Testis (tissue), 3 donors: ENCODE measurements around the gene CAMKMT. TPM values are rescaled to one million over a fixed set of nuclear protein-coding genes. Genes with fewer than 3 reads are reported as not detected.

ENCODE experiments used
- DNase-seq: peaks from one replicate; pipeline ENCODE4 v3.0.0-alpha.2; 2019
- H3K27ac ChIP-seq, 2 donors: fragments of 200-600 bp; sonication (generic); one replicate each; pipeline ENCODE4 v1.5.1; 2019
- H3K27me3 ChIP-seq: fragments of 200-600 bp; sonication (generic); one replicate; pipeline ENCODE4 v1.5.1; 2019
- H3K36me3 ChIP-seq: fragments of 200-600 bp; sonication (generic); one replicate; pipeline ENCODE4 v1.5.1; 2017; ENCODE audit warnings: low read depth; ENCODE audit errors: missing control alignments
- H3K4me1 ChIP-seq: fragments of 200-600 bp; sonication (generic); one replicate; pipeline ENCODE4 v1.5.1; 2019
- H3K4me3 ChIP-seq, 2 donors: fragments of 200-600 bp; sonication (generic); one replicate each; pipeline ENCODE4 v1.5.1; 2017 to 2019
- H3K9me3 ChIP-seq: fragments of 200-600 bp; sonication (generic); one replicate; pipeline ENCODE4 v1.5.1; 2017
- POLR2A ChIP-seq: fragments of 450-650 bp; IDR thresholded peaks from one replicate; pipeline ENCODE4 v1.6.1; 2017; ENCODE audit warnings: antibody characterized with exemption, mild to moderate bottlenecking, moderate library complexity
- WGBS, 2 donors: methylation state at CpG; one replicate each; pipeline ENCODE4 v1.1.5; 2018; 5-methylcytosine and 5-hydroxymethylcytosine counted together
- intact Hi-C: fragments of 100-400 bp; cut with DNase I; formaldehyde crosslinking; loops from one replicate; pipeline ENCODE4 v1.15.1; 2023; ENCODE audit warnings: low total_unique reads
- polyA plus RNA-seq: library from polyadenylated mRNA; stranded (reverse); fragments of 350-450 nt; fragmentation: Illumina TruSeq; extraction: RNeasy Lipid Tissue Mini Kit (QIAGEN cat#74804); gene quantifications from one replicate; pipeline ENCODE4 v1.2.3, GENCODE V29; 2014; ENCODE audit warnings: low read depth, low replicate concordance; ENCODE audit not compliant: insufficient read depth
- total RNA-seq, 2 donors: library from RNA; depleted of rRNA; stranded (reverse); fragments of >200 nt; gene quantifications; one replicate each; pipeline ENCODE4 v1.2.3, GENCODE V29; 2016
- TF ChIP-seq, protein P1 (sequence below), 3 experiments: fragments of 450-650 bp in 2 of 3; fragments of 200-600 bp in 1 of 3; sonication (generic) in 1 of 3; IDR thresholded peaks; one replicate each; pipeline ENCODE4 v1.5.1; 2016 to 2019; ENCODE audit warnings: antibody characterized with exemption in 3 of 3, mild to moderate bottlenecking in 2 of 3, moderate library complexity in 1 of 3

Gene CAMKMT
- total and polyA plus RNA-seq, 3 donors from 2014 or later: 15.9 to 21.2 (median 18.5) TPM

DNA sequence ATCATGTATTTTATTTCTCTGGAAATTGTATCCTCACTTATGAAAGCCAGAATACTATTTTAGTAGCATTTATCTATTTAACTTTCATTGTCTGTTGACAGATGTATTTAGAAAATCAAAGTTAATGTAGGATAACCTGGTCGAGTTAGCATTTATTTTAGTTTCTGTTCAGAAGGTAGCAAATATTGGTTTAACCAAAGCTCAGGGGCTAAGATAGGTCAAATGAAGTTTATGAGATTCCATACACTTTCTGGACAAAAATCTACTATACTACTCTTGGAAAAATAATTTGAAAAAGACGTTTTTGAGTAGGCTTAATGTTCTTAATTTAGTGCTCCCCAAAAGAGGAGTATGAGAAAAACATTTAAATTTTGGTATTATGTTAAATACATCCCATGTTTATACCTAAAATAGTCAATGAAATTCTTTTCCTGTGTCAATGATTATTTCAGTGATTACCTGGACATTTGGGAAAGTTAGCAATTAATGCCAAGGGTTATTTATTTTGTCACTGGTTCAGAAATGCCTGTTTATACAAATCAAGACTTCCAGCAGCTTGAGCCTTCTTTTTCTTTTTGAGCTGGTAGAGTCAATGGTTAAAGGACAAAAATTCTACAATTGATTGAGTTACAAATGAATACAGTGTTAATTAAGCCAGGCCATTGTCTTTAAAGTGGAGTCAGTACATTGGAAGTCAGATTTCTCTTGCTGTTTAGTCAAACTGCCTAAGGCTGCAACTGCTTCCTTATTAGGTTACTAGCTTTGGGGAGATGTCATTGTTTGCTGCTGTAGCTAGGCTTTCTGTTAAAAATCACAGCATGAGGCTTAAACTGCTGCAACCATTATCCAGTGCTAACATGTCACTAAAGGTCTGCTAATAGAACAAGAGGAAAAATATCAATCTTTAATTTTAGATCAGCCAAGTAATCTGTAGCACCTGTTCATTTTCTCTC is 182.3 kb downstream of the CAMKMT start:
- Histone ChIP-seq H3K36me3 (no peaks in the 10 kb centered on the region), H3K27ac (no peak overlapping the region), H3K4me3 (no peak overlapping the region), H3K9me3 (no peaks in the 10 kb centered on the region), H3K27me3 (no peaks in the 10 kb centered on the region), H3K4me1 (no peaks in the 10 kb centered on the region)
- TF ChIP-seq, protein P1, sequence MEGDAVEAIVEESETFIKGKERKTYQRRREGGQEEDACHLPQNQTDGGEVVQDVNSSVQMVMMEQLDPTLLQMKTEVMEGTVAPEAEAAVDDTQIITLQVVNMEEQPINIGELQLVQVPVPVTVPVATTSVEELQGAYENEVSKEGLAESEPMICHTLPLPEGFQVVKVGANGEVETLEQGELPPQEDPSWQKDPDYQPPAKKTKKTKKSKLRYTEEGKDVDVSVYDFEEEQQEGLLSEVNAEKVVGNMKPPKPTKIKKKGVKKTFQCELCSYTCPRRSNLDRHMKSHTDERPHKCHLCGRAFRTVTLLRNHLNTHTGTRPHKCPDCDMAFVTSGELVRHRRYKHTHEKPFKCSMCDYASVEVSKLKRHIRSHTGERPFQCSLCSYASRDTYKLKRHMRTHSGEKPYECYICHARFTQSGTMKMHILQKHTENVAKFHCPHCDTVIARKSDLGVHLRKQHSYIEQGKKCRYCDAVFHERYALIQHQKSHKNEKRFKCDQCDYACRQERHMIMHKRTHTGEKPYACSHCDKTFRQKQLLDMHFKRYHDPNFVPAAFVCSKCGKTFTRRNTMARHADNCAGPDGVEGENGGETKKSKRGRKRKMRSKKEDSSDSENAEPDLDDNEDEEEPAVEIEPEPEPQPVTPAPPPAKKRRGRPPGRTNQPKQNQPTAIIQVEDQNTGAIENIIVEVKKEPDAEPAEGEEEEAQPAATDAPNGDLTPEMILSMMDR (IDR thresholded peaks at IDR 0.05): no peak
- no peak for TF ChIP-seq POLR2A
- intact Hi-C loops: no loop called here
- DNase-seq: no peak
- 79 to 88% methylated on average over 2 of the region's 2 CpGs for WGBS, 2 donors

DNA sequence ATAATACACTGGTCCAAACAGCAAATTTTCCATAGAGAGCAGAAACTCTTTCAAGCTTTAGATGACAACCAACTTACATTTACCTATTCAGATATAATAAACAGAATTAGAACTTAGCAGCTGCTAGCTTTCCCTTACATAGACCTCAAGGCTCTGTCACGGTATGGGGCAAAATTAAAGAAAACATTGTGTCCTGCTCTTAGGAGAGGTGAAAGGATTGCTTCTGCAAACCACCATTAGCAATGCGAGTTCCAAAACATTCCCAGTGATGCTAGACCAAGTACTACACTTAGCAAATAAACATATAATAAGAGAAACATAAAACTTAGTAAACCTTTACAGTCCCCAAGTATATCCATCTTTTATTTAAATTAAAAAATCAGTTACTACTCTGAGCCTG is 183.3 kb downstream of the CAMKMT start:
- Histone ChIP-seq H3K9me3 (no peaks in the 10 kb centered on the region), H3K36me3 (no peaks in the 10 kb centered on the region), H3K27me3 (no peaks in the 10 kb centered on the region), H3K27ac (no peak overlapping the region), H3K4me3 (no peak overlapping the region), H3K4me1 (no peaks in the 10 kb centered on the region)
- intact Hi-C loops: no loop called here
- no peak for DNase-seq
- TF ChIP-seq POLR2A: no peak
- TF ChIP-seq, protein P1 (IDR thresholded peaks at IDR 0.05): no peak
- 81 to 83% methylated on average over 2 of the region's 2 CpGs for WGBS, 2 donors

DNA sequence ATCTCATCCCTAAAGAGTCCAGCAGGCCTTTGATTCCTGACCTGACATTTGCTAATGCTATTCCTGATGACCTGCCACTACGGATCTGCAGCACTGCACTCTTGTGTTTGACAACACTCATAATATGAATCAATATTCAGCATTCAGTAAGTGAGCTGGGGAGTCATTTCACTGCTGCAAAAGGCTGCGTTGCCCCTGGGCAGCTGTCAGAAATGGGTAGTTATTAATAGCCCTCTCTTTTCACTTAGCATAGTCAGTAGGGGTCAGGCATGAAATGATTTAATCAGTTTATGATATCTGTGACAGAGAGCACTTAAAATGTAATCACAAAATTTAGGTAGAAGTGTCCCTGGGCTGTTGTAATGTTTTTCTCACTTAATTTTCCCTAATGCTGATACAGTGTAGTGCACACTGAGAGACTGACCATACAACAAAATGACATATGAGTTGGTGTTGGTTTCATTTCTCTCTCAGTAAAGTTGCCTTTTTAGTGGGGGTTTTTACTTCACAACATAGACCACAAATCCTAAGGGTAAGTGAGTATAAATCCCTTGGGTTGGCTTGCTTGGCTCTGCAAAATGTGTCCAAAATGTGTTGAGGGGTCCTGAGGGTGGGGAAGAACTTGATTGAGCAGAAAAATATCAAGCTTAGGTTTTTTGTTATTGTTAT is 184.8 kb downstream of the CAMKMT start:
- intact Hi-C loops: no loop called here
- TF ChIP-seq, protein P1 (IDR thresholded peaks at IDR 0.05): no peak
- no peak for DNase-seq
- Histone ChIP-seq H3K27ac (no peak overlapping the region), H3K9me3 (no peaks in the 10 kb centered on the region), H3K4me3 (no peak overlapping the region), H3K36me3 (no peaks in the 10 kb centered on the region), H3K27me3 (no peaks in the 10 kb centered on the region), H3K4me1 (no peaks in the 10 kb centered on the region)
- WGBS, 2 donors: 84 to 91% methylated on average over 2 of the region's 2 CpGs

DNA sequence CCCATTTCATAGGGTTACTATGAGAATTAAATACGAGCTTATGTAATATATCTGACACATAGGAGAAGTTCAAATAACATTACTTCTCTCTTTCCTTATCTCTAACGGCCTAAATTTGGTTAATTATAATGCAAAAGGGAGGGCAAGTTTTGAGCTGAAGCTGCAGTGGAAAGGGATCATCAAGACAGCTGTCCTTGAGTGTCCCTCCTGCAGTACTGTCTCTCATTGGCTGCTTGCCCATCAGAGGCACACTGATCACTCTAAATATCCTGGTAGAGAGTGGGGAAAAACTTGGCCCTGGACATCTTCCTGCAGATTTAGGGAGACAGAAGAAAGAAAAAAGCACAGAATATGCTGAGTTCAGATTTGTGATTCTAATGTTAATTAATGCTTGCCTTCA is 186.0 kb downstream of the CAMKMT start:
- no peaks in the 10 kb centered on the region for H3K27me3 ChIP-seq
- peak; percentile 37 for DNase-seq
- H3K27ac ChIP-seq: no peak overlapping the region
- WGBS, 2 donors: 43 to 58% methylated on average over 2 of the region's 2 CpGs
- TF ChIP-seq, protein P1 (IDR thresholded peaks at IDR 0.05): no peak
- TF ChIP-seq POLR2A: no peak
- intact Hi-C loops: no loop called here
- no peaks in the 10 kb centered on the region for H3K36me3 ChIP-seq
- no peaks in the 10 kb centered on the region for H3K9me3 ChIP-seq
- H3K4me3 ChIP-seq: no peak overlapping the region
- no peaks in the 10 kb centered on the region for H3K4me1 ChIP-seq
